Coronary artery (tissue), 2 donors: ENCODE data around the gene BPIFA3.

Experiments
- DNase-seq: peaks from one replicate; pipeline ENCODE4 v3.0.0-alpha.2; 2017; ENCODE audit warnings: low spot score
- H3K27ac ChIP-seq, 2 donors: fragments of 200-600 bp; sonication (generic); one replicate each; pipeline ENCODE4 v1.5.1; 2016 to 2019
- H3K4me3 ChIP-seq: fragments of 200-600 bp; sonication (generic); 2 replicates; pipeline ENCODE4 v1.5.1; 2016; ENCODE audit warnings: mild to moderate bottlenecking, moderate library complexity
- TF ChIP-seq, protein P1 (sequence below): fragments of 200-600 bp; sonication (generic); IDR thresholded peaks from one replicate; pipeline ENCODE4 v1.5.1; 2019; ENCODE audit warnings: antibody characterized with exemption

The BPIFA3 gene

GRCh38 chr20:33252460-33252859, 35.3 kb downstream of the BPIFA3 start:
- TF ChIP-seq, protein P1, sequence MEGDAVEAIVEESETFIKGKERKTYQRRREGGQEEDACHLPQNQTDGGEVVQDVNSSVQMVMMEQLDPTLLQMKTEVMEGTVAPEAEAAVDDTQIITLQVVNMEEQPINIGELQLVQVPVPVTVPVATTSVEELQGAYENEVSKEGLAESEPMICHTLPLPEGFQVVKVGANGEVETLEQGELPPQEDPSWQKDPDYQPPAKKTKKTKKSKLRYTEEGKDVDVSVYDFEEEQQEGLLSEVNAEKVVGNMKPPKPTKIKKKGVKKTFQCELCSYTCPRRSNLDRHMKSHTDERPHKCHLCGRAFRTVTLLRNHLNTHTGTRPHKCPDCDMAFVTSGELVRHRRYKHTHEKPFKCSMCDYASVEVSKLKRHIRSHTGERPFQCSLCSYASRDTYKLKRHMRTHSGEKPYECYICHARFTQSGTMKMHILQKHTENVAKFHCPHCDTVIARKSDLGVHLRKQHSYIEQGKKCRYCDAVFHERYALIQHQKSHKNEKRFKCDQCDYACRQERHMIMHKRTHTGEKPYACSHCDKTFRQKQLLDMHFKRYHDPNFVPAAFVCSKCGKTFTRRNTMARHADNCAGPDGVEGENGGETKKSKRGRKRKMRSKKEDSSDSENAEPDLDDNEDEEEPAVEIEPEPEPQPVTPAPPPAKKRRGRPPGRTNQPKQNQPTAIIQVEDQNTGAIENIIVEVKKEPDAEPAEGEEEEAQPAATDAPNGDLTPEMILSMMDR, result no peak
- no peak overlapping the region for H3K4me3 ChIP-seq
- DNase-seq, result no peak
- no peak overlapping the region for H3K27ac ChIP-seq

- no peak overlapping the region for H3K4me3 ChIP-seq
- H3K27ac ChIP-seq, result no peak overlapping the region
- DNase-seq, result no peak
- TF ChIP-seq, protein P1, result no peak
These were observed 37.9 kb downstream of the BPIFA3 start for GRCh38 chr20:33255005-33255404.

DNA sequence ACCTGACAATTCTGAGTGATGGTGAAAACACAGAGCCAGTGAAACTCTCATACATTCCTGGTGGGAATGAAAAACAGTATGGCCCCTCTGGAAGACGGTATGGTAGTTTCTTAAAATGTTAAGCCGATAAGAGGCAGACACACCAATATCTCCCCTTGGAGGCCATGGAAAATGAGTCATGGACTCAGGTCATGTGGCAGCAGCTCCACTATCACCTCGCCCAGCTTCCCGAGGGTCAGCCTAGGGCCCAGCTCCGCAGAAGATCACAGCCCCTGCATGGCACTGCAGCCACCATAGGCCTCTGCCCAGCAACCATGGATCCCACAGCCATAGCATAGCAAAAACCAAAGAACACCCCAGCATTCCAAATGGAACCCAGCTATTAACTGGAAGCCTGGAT, 40.1 kb downstream of the BPIFA3 start:
- no peak for DNase-seq
- no peak overlapping the region for H3K4me3 ChIP-seq
- H3K27ac ChIP-seq, result no peak overlapping the region
- TF ChIP-seq, protein P1, result no peak

DNA sequence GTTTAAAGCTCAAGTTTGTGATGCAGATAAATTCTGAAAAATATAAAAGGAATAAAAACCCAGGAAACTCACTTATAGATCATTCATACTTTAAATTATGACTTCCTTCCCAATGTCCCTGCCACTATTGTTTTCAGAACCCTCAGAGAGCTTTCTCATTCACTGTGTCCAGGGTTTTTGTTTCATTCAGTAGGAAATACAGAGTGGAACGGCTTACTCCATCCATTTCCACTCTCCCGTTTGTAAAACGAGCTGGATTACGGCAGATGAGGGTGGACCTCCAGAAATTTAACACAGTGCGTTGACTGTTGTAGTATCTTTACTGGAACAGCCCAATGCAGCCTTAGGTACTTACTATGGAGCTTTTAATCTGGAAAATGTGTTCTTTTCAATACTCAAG, 42.2 kb downstream of the BPIFA3 start:
- DNase-seq, result no peak
- TF ChIP-seq, protein P1, result no peak
- H3K4me3 ChIP-seq, result no peak overlapping the region
- H3K27ac ChIP-seq, result no peak overlapping the region

- no peak overlapping the region for H3K27ac ChIP-seq
- no peak for DNase-seq
- TF ChIP-seq, protein P1, result no peak
These were observed 44.3 kb downstream of the BPIFA3 start for GRCh38 chr20:33261465-33261864.

DNA sequence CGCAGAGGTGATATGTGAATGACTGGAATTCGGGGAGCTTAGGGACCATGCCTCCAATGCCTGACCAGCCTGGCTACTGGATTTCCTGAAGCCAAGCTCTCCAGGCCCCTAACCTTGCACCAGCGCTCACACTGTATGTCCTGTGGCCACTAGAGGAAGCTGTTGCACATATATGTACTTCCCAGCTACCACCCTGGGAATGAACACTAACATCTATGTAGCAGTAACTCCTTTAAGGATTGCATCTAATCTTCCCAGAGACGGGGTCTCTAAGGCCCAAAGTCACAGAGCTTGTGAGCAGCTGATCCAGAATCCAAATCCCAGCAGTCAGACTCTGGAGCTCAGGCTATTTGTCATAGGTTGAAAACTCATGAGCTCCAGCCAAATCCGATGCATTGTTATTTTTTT, 45.5 kb downstream of the BPIFA3 start:
- Histone ChIP-seq H3K4me3 (no peak overlapping the region), H3K27ac (no peak overlapping the region)
- TF ChIP-seq, protein P1, result no peak
- DNase-seq, result no peak

More at GRCh38 chr20:33261465-33261864, 44.3 kb downstream of the BPIFA3 start:
- H3K4me3 ChIP-seq, result no peak overlapping the region

DNA sequence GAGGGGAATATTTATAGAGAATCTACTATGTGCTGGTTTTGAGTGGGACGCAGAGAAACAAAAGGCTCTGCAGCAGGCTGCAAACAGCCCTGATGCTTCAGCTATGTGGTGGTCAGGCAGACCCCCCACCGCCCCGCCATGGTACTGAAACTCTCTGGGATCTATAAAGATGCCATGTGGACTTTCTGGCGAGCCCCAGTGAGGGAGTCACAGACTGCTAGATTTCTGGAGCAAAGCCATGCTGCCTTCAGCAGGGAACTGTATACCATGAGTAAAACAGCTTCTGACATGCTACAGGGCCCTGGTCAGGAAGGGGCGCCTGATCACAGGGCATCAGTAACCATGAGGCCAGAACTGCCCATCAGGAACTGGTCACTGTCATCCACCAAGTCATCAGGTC, 46.6 kb downstream of the BPIFA3 start:
- no peak overlapping the region for H3K4me3 ChIP-seq
- no peak for DNase-seq
- H3K27ac ChIP-seq, result no peak overlapping the region
- TF ChIP-seq, protein P1, result no peak
